Measurements from ENCODE around the gene AOPEP.

The AOPEP gene

GRCh38 chr9:94913550-94913949 is 187.1 kb downstream of the AOPEP start:
- H4K20me1 ChIP-seq (ENCODE audit: insufficient read depth, low read length) = no peaks in the 10 kb centered on the region
- no peaks in the 10 kb centered on the region for H3K9me3 ChIP-seq (ENCODE audit: insufficient read depth, low read length)
- H2AFZ ChIP-seq (ENCODE audit: low read depth, low read length) = no peak overlapping the region
- H3K4me3 ChIP-seq (ENCODE audit: low read length) = no peak overlapping the region
- peaks cover 11% of the 10 kb centered on the region for H3K4me1 ChIP-seq (ENCODE audit: low read length)
- H3K79me2 ChIP-seq (ENCODE audit: low read length) = no peaks in the 10 kb centered on the region
- H3K9ac ChIP-seq (ENCODE audit: low read length) = no peak overlapping the region
- TF ChIP-seq EZH2phosphoT487 (IDR thresholded peaks at IDR 0.05; ENCODE audit: low read depth) (no peak), CTCF (IDR thresholded peaks at IDR 0.05; ENCODE audit: low read depth, low read length) (no peak)
- no peaks in the 10 kb centered on the region for H3K36me3 ChIP-seq (replicated peaks; ENCODE audit: low read depth, low read length)
- H3K27me3 ChIP-seq (ENCODE audit: low read depth, low read length) = no peaks in the 10 kb centered on the region
- no peak overlapping the region for H3K27ac ChIP-seq (ENCODE audit: low read length)
- H3K4me2 ChIP-seq (ENCODE audit: low read length) = no peak overlapping the region

GRCh38 chr9:94915476-94916450 is 189.3 kb downstream of the AOPEP start:
- Histone ChIP-seq H3K9me3 (ENCODE audit: insufficient read depth, low read length) (no peaks in the 10 kb centered on the region), H3K79me2 (ENCODE audit: low read length) (no peaks in the 10 kb centered on the region), H3K36me3 (replicated peaks; ENCODE audit: low read depth, low read length) (no peaks in the 10 kb centered on the region), H2AFZ (ENCODE audit: low read depth, low read length) (no peak overlapping the region), H4K20me1 (ENCODE audit: insufficient read depth, low read length) (no peaks in the 10 kb centered on the region), H3K4me1 (ENCODE audit: low read length) (peaks cover 12% of the 10 kb centered on the region), H3K27ac (ENCODE audit: low read length) (no peak overlapping the region), H3K27me3 (ENCODE audit: low read depth, low read length) (no peaks in the 10 kb centered on the region), H3K9ac (ENCODE audit: low read length) (no peak overlapping the region), H3K4me2 (ENCODE audit: low read length) (no peak overlapping the region), H3K4me3 (ENCODE audit: low read length) (no peak overlapping the region)
- TF ChIP-seq CTCF (IDR thresholded peaks at IDR 0.05; ENCODE audit: low read depth, low read length) (no peak), EZH2phosphoT487 (IDR thresholded peaks at IDR 0.05; ENCODE audit: low read depth) (no peak)

GRCh38 chr9:94916956-94917355 is 190.5 kb downstream of the AOPEP start:
- Histone ChIP-seq H2AFZ (ENCODE audit: low read depth, low read length) (no peak overlapping the region), H3K27ac (ENCODE audit: low read length) (no peak overlapping the region), H3K4me3 (ENCODE audit: low read length) (no peak overlapping the region), H3K36me3 (replicated peaks; ENCODE audit: low read depth, low read length) (no peaks in the 10 kb centered on the region), H3K4me2 (ENCODE audit: low read length) (no peak overlapping the region), H3K27me3 (ENCODE audit: low read depth, low read length) (no peaks in the 10 kb centered on the region), H3K79me2 (ENCODE audit: low read length) (no peaks in the 10 kb centered on the region), H3K4me1 (ENCODE audit: low read length) (peaks cover 12% of the 10 kb centered on the region), H4K20me1 (ENCODE audit: insufficient read depth, low read length) (no peaks in the 10 kb centered on the region), H3K9me3 (ENCODE audit: insufficient read depth, low read length) (no peaks in the 10 kb centered on the region), H3K9ac (ENCODE audit: low read length) (no peak overlapping the region)
- TF ChIP-seq CTCF (IDR thresholded peaks at IDR 0.05; ENCODE audit: low read depth, low read length) (no peak), EZH2phosphoT487 (IDR thresholded peaks at IDR 0.05; ENCODE audit: low read depth) (no peak)

GRCh38 chr9:94918038-94918753 is 191.7 kb downstream of the AOPEP start:
- TF ChIP-seq CTCF (IDR thresholded peaks at IDR 0.05; ENCODE audit: low read depth, low read length) (peak; percentile 60), EZH2phosphoT487 (IDR thresholded peaks at IDR 0.05; ENCODE audit: low read depth) (no peak)
- H3K79me2 ChIP-seq (ENCODE audit: low read length) = no peaks in the 10 kb centered on the region
- no peak overlapping the region for H3K4me3 ChIP-seq (ENCODE audit: low read length)
- no peaks in the 10 kb centered on the region for H4K20me1 ChIP-seq (ENCODE audit: insufficient read depth, low read length)
- H2AFZ ChIP-seq (ENCODE audit: low read depth, low read length) = no peak overlapping the region
- H3K9me3 ChIP-seq (ENCODE audit: insufficient read depth, low read length) = no peaks in the 10 kb centered on the region
- H3K27me3 ChIP-seq (ENCODE audit: low read depth, low read length) = no peaks in the 10 kb centered on the region
- H3K36me3 ChIP-seq (replicated peaks; ENCODE audit: low read depth, low read length) = no peaks in the 10 kb centered on the region
- no peak overlapping the region for H3K9ac ChIP-seq (ENCODE audit: low read length)
- H3K27ac ChIP-seq (ENCODE audit: low read length) = no peak overlapping the region
- peaks cover 23% of the 10 kb centered on the region for H3K4me1 ChIP-seq (ENCODE audit: low read length)
- H3K4me2 ChIP-seq (ENCODE audit: low read length) = peak overlapping the region; percentile 16

Measured in OCI-LY3 (cell line).